ENCODE data around the gene OR7A10.

The OR7A10 gene

DNA sequence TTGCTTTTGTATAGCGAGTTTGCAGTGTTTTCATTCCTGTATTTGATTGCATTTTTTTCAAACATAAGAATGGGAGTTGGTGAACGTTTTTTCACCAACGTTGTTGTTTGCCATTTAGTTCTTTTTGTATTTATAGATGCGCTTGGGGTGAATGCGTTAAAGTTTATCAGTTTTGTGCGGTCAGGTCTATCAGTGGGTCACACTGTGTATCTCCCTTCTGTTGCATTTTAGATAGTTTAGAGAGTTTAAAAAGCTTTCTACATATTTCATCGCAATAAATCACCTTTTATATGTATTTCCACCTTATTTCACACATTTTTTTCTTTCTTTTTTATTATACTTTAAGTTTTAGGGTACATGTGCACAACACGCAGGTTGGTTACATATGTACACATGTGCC lies 30.1 kb downstream of the OR7A10 start:
- no peak for TF ChIP-seq EZH2 (IDR thresholded peaks at IDR 0.05; ENCODE audit: borderline replicate concordance, low read depth, low read length, severe bottlenecking)
- TF ChIP-seq, protein P1, sequence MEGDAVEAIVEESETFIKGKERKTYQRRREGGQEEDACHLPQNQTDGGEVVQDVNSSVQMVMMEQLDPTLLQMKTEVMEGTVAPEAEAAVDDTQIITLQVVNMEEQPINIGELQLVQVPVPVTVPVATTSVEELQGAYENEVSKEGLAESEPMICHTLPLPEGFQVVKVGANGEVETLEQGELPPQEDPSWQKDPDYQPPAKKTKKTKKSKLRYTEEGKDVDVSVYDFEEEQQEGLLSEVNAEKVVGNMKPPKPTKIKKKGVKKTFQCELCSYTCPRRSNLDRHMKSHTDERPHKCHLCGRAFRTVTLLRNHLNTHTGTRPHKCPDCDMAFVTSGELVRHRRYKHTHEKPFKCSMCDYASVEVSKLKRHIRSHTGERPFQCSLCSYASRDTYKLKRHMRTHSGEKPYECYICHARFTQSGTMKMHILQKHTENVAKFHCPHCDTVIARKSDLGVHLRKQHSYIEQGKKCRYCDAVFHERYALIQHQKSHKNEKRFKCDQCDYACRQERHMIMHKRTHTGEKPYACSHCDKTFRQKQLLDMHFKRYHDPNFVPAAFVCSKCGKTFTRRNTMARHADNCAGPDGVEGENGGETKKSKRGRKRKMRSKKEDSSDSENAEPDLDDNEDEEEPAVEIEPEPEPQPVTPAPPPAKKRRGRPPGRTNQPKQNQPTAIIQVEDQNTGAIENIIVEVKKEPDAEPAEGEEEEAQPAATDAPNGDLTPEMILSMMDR (IDR thresholded peaks at IDR 0.05; ENCODE audit: borderline replicate concordance, extremely low read depth, low read length, poor library complexity, severe bottlenecking): no peak
- Histone ChIP-seq H3K27me3 (ENCODE audit: insufficient read depth, low read length, poor library complexity) (no peaks in the 10 kb centered on the region), H3K4me1 (ENCODE audit: insufficient read depth, low read length) (no peaks in the 10 kb centered on the region), H3K4me2 (ENCODE audit: insufficient read depth, low read length) (no peak overlapping the region), H3K27ac (ENCODE audit: low read length) (no peak overlapping the region), H3K36me3 (ENCODE audit: insufficient read depth, low read length) (no peaks in the 10 kb centered on the region), H3K9me3 (ENCODE audit: insufficient read depth, low read length, severe bottlenecking) (no peaks in the 10 kb centered on the region), H3K9ac (ENCODE audit: low read depth, low read length) (no peak overlapping the region), H4K20me1 (ENCODE audit: insufficient read depth, low read length) (no peaks in the 10 kb centered on the region), H3K79me2 (ENCODE audit: insufficient read depth, low read length) (no peaks in the 10 kb centered on the region), H2AFZ (ENCODE audit: low read depth, low read length) (no peak overlapping the region), H3K4me3 (ENCODE audit: low read depth in 1 of 2, low read length in 2 of 2) (no peak overlapping the region)
- DNase-seq: no peak
- no peak for ATAC-seq (ENCODE audit: insufficient read depth, low read depth)

DNA sequence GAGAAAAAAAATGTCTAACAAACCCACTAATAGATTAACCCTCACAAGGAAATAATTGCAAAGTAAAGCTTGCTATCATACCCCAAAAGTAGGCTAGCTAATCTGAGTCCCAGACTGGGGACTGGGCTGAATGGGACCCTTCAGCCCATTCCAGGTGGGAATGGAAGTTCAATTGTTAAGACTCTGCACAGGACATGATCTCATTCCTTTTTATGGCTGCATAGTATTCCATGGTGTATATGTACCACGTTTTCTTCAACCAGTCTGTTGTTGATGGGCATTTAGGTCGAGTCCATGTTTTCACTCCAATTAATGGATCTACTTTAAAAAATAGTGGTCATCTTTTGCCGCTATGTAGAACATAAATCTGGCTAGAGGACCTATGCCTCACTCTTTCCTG lies 31.7 kb downstream of the OR7A10 start:
- DNase-seq: no peak
- Histone ChIP-seq H2AFZ (ENCODE audit: low read depth, low read length) (no peak overlapping the region), H3K4me1 (ENCODE audit: insufficient read depth, low read length) (no peaks in the 10 kb centered on the region), H3K27me3 (ENCODE audit: insufficient read depth, low read length, poor library complexity) (no peaks in the 10 kb centered on the region), H3K4me3 (ENCODE audit: low read depth in 1 of 2, low read length in 2 of 2) (no peak overlapping the region), H3K79me2 (ENCODE audit: insufficient read depth, low read length) (no peaks in the 10 kb centered on the region), H3K4me2 (ENCODE audit: insufficient read depth, low read length) (no peak overlapping the region), H3K27ac (ENCODE audit: low read length) (no peak overlapping the region), H3K9me3 (ENCODE audit: insufficient read depth, low read length, severe bottlenecking) (no peaks in the 10 kb centered on the region), H3K36me3 (ENCODE audit: insufficient read depth, low read length) (no peaks in the 10 kb centered on the region), H3K9ac (ENCODE audit: low read depth, low read length) (no peak overlapping the region), H4K20me1 (ENCODE audit: insufficient read depth, low read length) (no peaks in the 10 kb centered on the region)
- TF ChIP-seq EZH2 (IDR thresholded peaks at IDR 0.05; ENCODE audit: borderline replicate concordance, low read depth, low read length, severe bottlenecking): no peak
- TF ChIP-seq, protein P1 (IDR thresholded peaks at IDR 0.05; ENCODE audit: borderline replicate concordance, extremely low read depth, low read length, poor library complexity, severe bottlenecking): no peak
- no peak for ATAC-seq (ENCODE audit: insufficient read depth, low read depth)

DNA sequence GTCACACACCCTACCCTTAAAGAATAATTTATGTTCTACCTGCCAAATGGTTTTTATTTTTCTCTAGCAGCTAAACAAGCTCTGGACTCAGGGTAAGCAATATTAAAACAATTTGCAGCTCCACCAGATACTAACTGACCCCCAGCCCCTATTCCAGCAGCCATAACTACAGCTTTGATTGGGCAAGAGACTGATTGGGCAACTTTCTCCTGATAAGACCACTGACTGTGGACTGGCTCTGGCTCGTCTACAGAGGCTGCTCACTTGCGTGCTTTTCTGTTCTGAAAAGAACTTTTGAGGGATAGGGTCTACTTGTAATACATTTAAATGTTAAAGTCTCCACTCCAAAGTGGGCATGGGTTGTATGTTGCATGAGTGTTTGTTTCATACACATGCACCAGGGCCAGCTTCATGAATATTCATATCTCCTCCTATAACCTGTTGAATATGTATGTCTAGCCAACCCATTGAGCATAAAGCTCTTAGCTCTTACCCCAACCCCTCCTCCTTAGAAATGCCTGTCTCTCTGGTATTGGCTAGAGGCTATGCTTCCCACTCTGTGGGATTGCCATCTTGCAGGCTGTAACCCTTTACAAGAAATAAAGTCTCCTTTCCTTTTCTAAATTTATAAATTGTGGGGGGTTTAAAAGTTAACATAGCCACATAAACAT lies 33.6 kb downstream of the OR7A10 start:
- H4K20me1 ChIP-seq (ENCODE audit: insufficient read depth, low read length): no peaks in the 10 kb centered on the region
- H3K9me3 ChIP-seq (ENCODE audit: insufficient read depth, low read length, severe bottlenecking): no peaks in the 10 kb centered on the region
- H3K36me3 ChIP-seq (ENCODE audit: insufficient read depth, low read length): no peaks in the 10 kb centered on the region
- H3K79me2 ChIP-seq (ENCODE audit: insufficient read depth, low read length): no peaks in the 10 kb centered on the region
- no peak overlapping the region for H3K27ac ChIP-seq (ENCODE audit: low read length)
- no peak for DNase-seq
- ATAC-seq (ENCODE audit: insufficient read depth, low read depth): no peak
- H3K27me3 ChIP-seq (ENCODE audit: insufficient read depth, low read length, poor library complexity): no peaks in the 10 kb centered on the region
- TF ChIP-seq, protein P1 (IDR thresholded peaks at IDR 0.05; ENCODE audit: borderline replicate concordance, extremely low read depth, low read length, poor library complexity, severe bottlenecking): no peak
- no peak for TF ChIP-seq EZH2 (IDR thresholded peaks at IDR 0.05; ENCODE audit: borderline replicate concordance, low read depth, low read length, severe bottlenecking)
- no peak overlapping the region for H2AFZ ChIP-seq (ENCODE audit: low read depth, low read length)
- H3K4me1 ChIP-seq (ENCODE audit: insufficient read depth, low read length): no peaks in the 10 kb centered on the region
- no peak overlapping the region for H3K4me2 ChIP-seq (ENCODE audit: insufficient read depth, low read length)
- no peak overlapping the region for H3K4me3 ChIP-seq (ENCODE audit: low read depth in 1 of 2, low read length in 2 of 2)
- no peak overlapping the region for H3K9ac ChIP-seq (ENCODE audit: low read depth, low read length)

Data from DND-41 (cell line).